ENCODE results near the gene CHRD. TPM values are rescaled to one million over a fixed set of nuclear protein-coding genes. Genes with fewer than 3 reads are reported as not detected.

CHRD gene
- total RNA-seq, 1 experiment from 2014 or later = 2.7 TPM

GRCh38 chr3:184357248-184358123 lies 22.4 kb upstream of the CHRD start:
- Mint-ChIP-seq H3K36me3 (peaks cover 14% of the 10 kb centered on the region), H3K27ac (no peak overlapping the region), H3K9me3 (no peaks in the 10 kb centered on the region), H3K4me3 (no peak overlapping the region), H3K27me3 (ENCODE audit: low read depth) (peaks cover 6% of the 10 kb centered on the region; the same call in 1 of the 2 replicates), H3K4me1 (peaks cover 15% of the 10 kb centered on the region)
- ChIA-PET POLR2A (no interaction called here), CTCF (interaction anchor here (0.7 kb wide), 1 partner anchor 14 kb away, joined by 3 read pairs; no protein-coding TSS in a partner anchor)
- no peak for TF ChIP-seq ZNF263 (CRISPR knock-in tag; IDR thresholded peaks at IDR 0.05; ENCODE audit: low read depth)
- TF ChIP-seq ATF6 (CRISPR knock-in tag; IDR thresholded peaks at IDR 0.05) = no peak
- no peak for TF ChIP-seq NR2C2 (CRISPR knock-in tag; IDR thresholded peaks at IDR 0.05)
- no peak for TF ChIP-seq NR1H2 (CRISPR knock-in tag; IDR thresholded peaks at IDR 0.05)
- TF ChIP-seq MAX (CRISPR knock-in tag; IDR thresholded peaks at IDR 0.05) = no peak
- no peak for TF ChIP-seq JUN (CRISPR knock-in tag; IDR thresholded peaks at IDR 0.05)
- no peak for TF ChIP-seq MYBL2 (CRISPR knock-in tag; IDR thresholded peaks at IDR 0.05)
- TF ChIP-seq ZBTB43 (CRISPR knock-in tag; IDR thresholded peaks at IDR 0.05) = no peak
- no peak for TF ChIP-seq CREM (CRISPR knock-in tag; IDR thresholded peaks at IDR 0.05)
- DNase-seq (ENCODE audit: low spot score) (no peak), ATAC-seq (no peak)

GRCh38 chr3:184358124-184358767 lies 21.6 kb upstream of the CHRD start:
- no peak overlapping the region for H3K4me3 Mint-ChIP-seq
- H3K9me3 Mint-ChIP-seq = no peaks in the 10 kb centered on the region
- DNase-seq (ENCODE audit: low spot score) (no peak), ATAC-seq (no peak)
- H3K27ac Mint-ChIP-seq = no peak overlapping the region
- peaks cover 15% of the 10 kb centered on the region for H3K36me3 Mint-ChIP-seq
- CTCF ChIA-PET = interaction anchor here (0.6 to 2.9 kb wide), 5 partner anchors 13 to 69 kb away, joined by 3 to 28 read pairs (median 4); no protein-coding TSS in a partner anchor
- peaks cover 6% of the 10 kb centered on the region; the same call in 1 of the 2 replicates for H3K27me3 Mint-ChIP-seq (ENCODE audit: low read depth)
- H3K4me1 Mint-ChIP-seq = peaks cover 15% of the 10 kb centered on the region
- POLR2A ChIA-PET = interaction anchor here (0.6 kb wide), 1 partner anchor 157 kb away, joined by 9 read pairs; no protein-coding TSS in a partner anchor
- no peak for TF ChIP-seq PRDM15 (CRISPR knock-in tag; IDR thresholded peaks at IDR 0.05)
- no peak for TF ChIP-seq CREB1 (CRISPR knock-in tag; IDR thresholded peaks at IDR 0.05)
- no peak for TF ChIP-seq SMAD4 (CRISPR knock-in tag; IDR thresholded peaks at IDR 0.05)
- TF ChIP-seq ZNF532 (CRISPR knock-in tag; IDR thresholded peaks at IDR 0.05; ENCODE audit: borderline replicate concordance) = no peak
- TF ChIP-seq IRF2 (CRISPR knock-in tag; IDR thresholded peaks at IDR 0.05; ENCODE audit: borderline replicate concordance, low read depth) = no peak
- TF ChIP-seq OVOL2 (CRISPR knock-in tag; IDR thresholded peaks at IDR 0.05; ENCODE audit: borderline replicate concordance) = no peak
- TF ChIP-seq TCF7 (CRISPR knock-in tag; IDR thresholded peaks at IDR 0.05; ENCODE audit: low read depth) = no peak
